MG63 (cell line): ENCODE measurements around the gene BCL10. TPM values are rescaled to one million over a fixed set of nuclear protein-coding genes. Genes with fewer than 3 reads are reported as not detected.

ENCODE experiments used
- DNase-seq: peaks from one replicate; pipeline ENCODE4 v3.0.0-alpha.2; 2020
- H3K27me3 ChIP-seq: fragments of 250-450 bp; sonication (Bioruptor Pico); 2 replicates; pipeline ENCODE4 v1.5.1; 2020; ENCODE audit warnings: mild to moderate bottlenecking, moderate library complexity
- H3K36me3 ChIP-seq: fragments of 250-450 bp; sonication (Bioruptor Pico); 2 replicates; pipeline ENCODE4 v1.5.1; 2020; ENCODE audit warnings: mild to moderate bottlenecking, moderate library complexity
- H3K4me3 ChIP-seq: fragments of 250-450 bp; sonication (Bioruptor Pico); 2 replicates; pipeline ENCODE4 v1.5.1; 2020; ENCODE audit warnings: mild to moderate bottlenecking, moderate library complexity
- H3K9me3 ChIP-seq: fragments of 250-450 bp; sonication (Bioruptor Pico); 2 replicates; pipeline ENCODE4 v1.5.1; 2020; ENCODE audit warnings: mild to moderate bottlenecking, moderate library complexity
- total RNA-seq: library from RNA; depleted of rRNA; stranded (reverse); fragments of >200 nt; shearing (Covaris generic); gene quantifications from 2 replicates; pipeline ENCODE4 v1.2.3, GENCODE V29; 2014; ENCODE audit warnings: low replicate concordance; rRNA removed

The BCL10 gene
- 11.3 and 24.9 TPM in 2 replicates for total RNA-seq

GRCh38 chr1:85276215-85276977 lies at the start of gene BCL10:
Gene BCL10 (minus strand): TSS chr1:85276632. CDS start chr1:85276352, 280 bp downstream.
- Histone ChIP-seq H3K4me3 (peak within 1 kb of the TSS; percentile 94), H3K27me3 (no peaks in the 10 kb centered on the region), H3K36me3 (peaks cover 34% of the 10 kb centered on the region), H3K9me3 (no peaks in the 10 kb centered on the region)
- peak; percentile 98 for DNase-seq

DNA sequence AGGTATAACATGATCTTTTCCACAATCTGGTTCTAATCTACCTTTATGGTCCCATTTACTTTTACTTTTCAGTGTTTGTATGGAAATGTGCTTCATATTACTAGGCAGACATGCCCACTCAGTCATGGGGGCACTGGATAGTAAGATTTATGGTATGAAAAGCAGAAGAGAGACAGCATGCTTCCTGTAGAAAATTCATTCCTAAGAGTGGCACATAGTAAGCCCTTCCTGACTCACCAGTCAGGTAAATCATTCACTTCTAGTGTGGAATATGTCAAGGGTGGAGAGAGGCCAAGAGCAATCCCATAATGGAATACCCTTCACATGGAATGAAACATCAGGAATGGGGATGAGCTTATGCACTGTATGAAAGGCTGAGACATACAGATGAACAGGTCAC lies 49.5 kb upstream of the BCL10 start:
- H3K9me3 ChIP-seq, result no peaks in the 10 kb centered on the region
- no peak for DNase-seq
- no peaks in the 10 kb centered on the region for H3K27me3 ChIP-seq
- no peak overlapping the region for H3K4me3 ChIP-seq
- peaks cover 6% of the 10 kb centered on the region for H3K36me3 ChIP-seq

- Histone ChIP-seq H3K9me3 (no peaks in the 10 kb centered on the region), H3K27me3 (no peaks in the 10 kb centered on the region), H3K4me3 (no peak overlapping the region), H3K36me3 (peaks cover 12% of the 10 kb centered on the region)
- DNase-seq, result no peak
Observed at GRCh38 chr1:85323770-85324169, 47.3 kb upstream of the BCL10 start.

- no peaks in the 10 kb centered on the region for H3K27me3 ChIP-seq
- peaks cover 10% of the 10 kb centered on the region for H3K36me3 ChIP-seq
- no peak overlapping the region for H3K4me3 ChIP-seq
- H3K9me3 ChIP-seq, result no peaks in the 10 kb centered on the region
- DNase-seq, result no peak
Observed at GRCh38 chr1:85322655-85323054, 46.2 kb upstream of the BCL10 start.

DNA sequence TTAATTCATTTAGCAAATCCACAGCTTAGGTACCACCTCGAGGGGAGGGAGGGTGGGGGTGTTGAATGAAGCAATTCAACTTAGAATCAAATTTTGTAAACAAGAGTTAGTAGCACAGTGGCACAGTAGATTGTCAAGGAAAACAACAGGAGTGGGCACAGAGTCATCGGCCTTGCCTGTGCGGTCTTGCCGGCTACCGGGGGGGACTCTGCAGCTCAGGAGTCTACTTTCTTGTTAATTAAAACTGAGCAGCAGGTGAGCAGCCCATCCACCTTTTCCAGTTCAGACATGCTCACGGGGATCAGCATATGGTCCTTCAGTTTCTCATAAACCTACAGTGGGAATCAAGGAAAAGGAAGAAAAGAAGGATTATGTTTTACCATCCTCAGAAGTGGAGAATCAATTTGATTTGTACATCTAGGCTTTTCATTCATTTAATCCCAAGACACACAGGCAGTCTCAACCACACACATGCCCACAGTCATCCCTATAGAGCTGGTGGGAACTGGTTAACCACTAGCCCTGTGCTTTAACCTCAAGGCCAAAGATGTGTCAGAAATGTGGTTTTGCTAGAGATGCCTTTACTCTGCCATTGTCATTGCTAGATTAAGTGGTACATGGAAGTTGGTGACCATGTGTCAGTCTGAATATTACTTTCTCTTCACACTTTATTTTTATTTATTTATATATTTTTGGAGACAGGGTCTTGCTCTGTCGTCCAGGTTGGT lies 45.0 kb upstream of the BCL10 start:
- peaks cover 10% of the 10 kb centered on the region for H3K36me3 ChIP-seq
- no peak for DNase-seq

GRCh38 chr1:85320371-85321131 lies 44.1 kb upstream of the BCL10 start:
- Histone ChIP-seq H3K36me3 (peaks cover 10% of the 10 kb centered on the region), H3K4me3 (no peak overlapping the region), H3K9me3 (no peaks in the 10 kb centered on the region), H3K27me3 (no peaks in the 10 kb centered on the region)
- DNase-seq, result peak; percentile 32

More for the DNA sequence above, 45.0 kb upstream of the BCL10 start:
- Histone ChIP-seq H3K4me3 (no peak overlapping the region), H3K9me3 (no peaks in the 10 kb centered on the region), H3K27me3 (no peaks in the 10 kb centered on the region)

- peaks cover 10% of the 10 kb centered on the region for H3K36me3 ChIP-seq
- H3K4me3 ChIP-seq, result no peak overlapping the region
- no peaks in the 10 kb centered on the region for H3K27me3 ChIP-seq
- no peaks in the 10 kb centered on the region for H3K9me3 ChIP-seq
- no peak for DNase-seq
Observed at GRCh38 chr1:85319931-85320330, 43.5 kb upstream of the BCL10 start.

- H3K36me3 ChIP-seq, result peaks cover 10% of the 10 kb centered on the region
- no peak for DNase-seq
- no peak overlapping the region for H3K4me3 ChIP-seq
- H3K27me3 ChIP-seq, result no peaks in the 10 kb centered on the region
- H3K9me3 ChIP-seq, result no peaks in the 10 kb centered on the region
Observed at GRCh38 chr1:85319491-85319890, 43.1 kb upstream of the BCL10 start.

- Histone ChIP-seq H3K27me3 (no peaks in the 10 kb centered on the region), H3K9me3 (no peaks in the 10 kb centered on the region), H3K36me3 (peaks cover 11% of the 10 kb centered on the region), H3K4me3 (no peak overlapping the region)
- no peak for DNase-seq
Observed at GRCh38 chr1:85318217-85318616, 41.8 kb upstream of the BCL10 start.

GRCh38 chr1:85317560-85317959 lies 41.1 kb upstream of the BCL10 start:
- Histone ChIP-seq H3K4me3 (no peak overlapping the region), H3K27me3 (no peaks in the 10 kb centered on the region), H3K9me3 (no peaks in the 10 kb centered on the region), H3K36me3 (peaks cover 14% of the 10 kb centered on the region)
- DNase-seq, result no peak

DNA sequence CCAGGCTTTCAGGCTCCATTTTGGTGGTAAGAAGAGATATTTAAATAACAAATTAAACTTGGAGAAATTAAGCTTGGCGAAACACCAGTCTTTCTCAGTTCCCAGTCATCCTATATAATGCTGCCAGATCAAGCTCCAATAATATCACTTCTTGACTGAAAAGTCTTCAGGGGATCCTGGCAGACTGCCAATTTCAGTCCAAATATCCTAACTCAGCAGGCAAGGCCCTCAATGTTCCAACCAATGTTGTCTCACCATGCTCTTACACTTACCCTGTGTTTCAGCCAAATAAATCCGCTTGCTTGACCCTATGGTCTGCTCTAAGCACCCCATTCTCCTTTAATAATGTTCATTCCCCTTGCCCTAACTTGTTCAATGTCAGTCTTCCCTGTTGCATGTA lies 39.9 kb upstream of the BCL10 start:
- Histone ChIP-seq H3K36me3 (peaks cover 11% of the 10 kb centered on the region), H3K27me3 (no peaks in the 10 kb centered on the region), H3K9me3 (no peaks in the 10 kb centered on the region), H3K4me3 (no peak overlapping the region)
- peak; percentile 38 for DNase-seq

- H3K36me3 ChIP-seq, result peaks cover 11% of the 10 kb centered on the region
- H3K27me3 ChIP-seq, result no peaks in the 10 kb centered on the region
- DNase-seq, result no peak
- no peak overlapping the region for H3K4me3 ChIP-seq
- H3K9me3 ChIP-seq, result no peaks in the 10 kb centered on the region
Observed at GRCh38 chr1:85315789-85316188, 39.4 kb upstream of the BCL10 start.

GRCh38 chr1:85314726-85315125 lies 38.3 kb upstream of the BCL10 start:
- H3K27me3 ChIP-seq, result no peaks in the 10 kb centered on the region
- H3K9me3 ChIP-seq, result no peaks in the 10 kb centered on the region
- DNase-seq, result no peak
- H3K36me3 ChIP-seq, result peaks cover 7% of the 10 kb centered on the region
- no peak overlapping the region for H3K4me3 ChIP-seq

DNA sequence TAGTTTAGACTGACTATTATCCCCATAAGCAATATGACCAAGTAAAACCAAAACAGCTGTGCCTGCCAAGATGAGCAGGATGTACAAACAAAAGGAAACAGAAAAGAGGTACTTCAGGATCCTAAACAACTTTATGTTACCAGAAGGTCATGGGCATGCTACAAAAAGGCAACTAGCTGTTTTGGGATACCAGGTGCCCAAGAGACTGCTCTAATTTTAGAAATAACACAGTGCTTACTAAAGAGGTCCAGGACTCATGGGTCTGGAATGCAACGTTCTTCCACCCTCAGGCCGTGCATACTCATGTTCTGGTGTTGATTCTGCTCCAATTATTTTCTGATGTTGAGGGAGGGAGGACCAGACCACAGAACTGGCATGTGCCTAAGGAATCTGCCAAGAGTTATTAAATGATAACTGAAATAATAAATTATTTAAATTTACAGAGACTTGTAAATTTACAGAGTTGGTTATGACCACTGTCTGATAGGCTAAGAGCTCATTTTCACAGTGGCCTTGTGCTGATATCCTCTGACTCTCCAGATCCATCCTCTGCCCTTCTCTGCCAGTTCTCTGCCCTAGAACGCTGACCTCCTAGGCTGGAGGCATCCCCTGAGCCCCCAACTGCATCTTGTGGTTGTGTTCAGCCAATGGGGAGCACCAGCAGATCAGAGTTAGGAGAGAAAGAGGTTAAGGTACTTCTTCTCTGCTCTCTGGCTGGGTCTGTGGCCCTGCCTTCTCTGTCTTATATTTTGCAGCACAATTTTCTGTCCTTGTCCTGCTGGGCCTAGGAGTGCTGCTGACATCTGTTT lies 37.7 kb upstream of the BCL10 start:
- no peaks in the 10 kb centered on the region for H3K27me3 ChIP-seq
- no peak overlapping the region for H3K4me3 ChIP-seq

GRCh38 chr1:85311818-85312217 lies 35.4 kb upstream of the BCL10 start:
- DNase-seq, result no peak
- no peak overlapping the region for H3K4me3 ChIP-seq
- H3K36me3 ChIP-seq, result peaks cover 4% of the 10 kb centered on the region; the same call in 1 of the 2 replicates
- H3K9me3 ChIP-seq, result no peaks in the 10 kb centered on the region
- H3K27me3 ChIP-seq, result no peaks in the 10 kb centered on the region

More for the DNA sequence above, 37.7 kb upstream of the BCL10 start:
- H3K36me3 ChIP-seq, result peaks cover 4% of the 10 kb centered on the region; the same call in 1 of the 2 replicates
- peak; percentile 83 for DNase-seq
- H3K9me3 ChIP-seq, result no peaks in the 10 kb centered on the region

- Histone ChIP-seq H3K4me3 (no peak overlapping the region), H3K9me3 (no peaks in the 10 kb centered on the region), H3K36me3 (peaks cover 4% of the 10 kb centered on the region; the same call in 1 of the 2 replicates), H3K27me3 (no peaks in the 10 kb centered on the region)
- no peak for DNase-seq
Observed at GRCh38 chr1:85308833-85309350, 32.5 kb upstream of the BCL10 start.
